H9 (cell line): Measurements from ENCODE around the gene PRTFDC1. TPM values are rescaled to one million over a fixed set of nuclear protein-coding genes. Genes with fewer than 3 reads are reported as not detected.

ENCODE experiments used
- DNase-seq: peaks from one replicate; pipeline ENCODE4 v3.0.0-alpha.2; 2017
- H2AFZ ChIP-seq: one replicate; pipeline ENCODE4 v1.6.1; 2013; ENCODE audit warnings: mild to moderate bottlenecking, low read length, control low read depth, moderate library complexity
- H2AK5ac ChIP-seq: 2 replicates; pipeline ENCODE4 v1.6.1; 2013; ENCODE audit warnings: low read length, control low read depth, mixed read lengths; ENCODE audit not compliant: insufficient read length
- H2BK120ac ChIP-seq: one replicate; pipeline ENCODE4 v1.6.1; 2013; ENCODE audit warnings: low read depth, mild to moderate bottlenecking, low read length, control low read depth, inconsistent platforms; ENCODE audit not compliant: poor library complexity, severe bottlenecking
- H2BK12ac ChIP-seq: 2 replicates; pipeline ENCODE4 v1.6.1; 2013; ENCODE audit warnings: low read length, control low read depth, mixed read lengths, low read depth; ENCODE audit not compliant: insufficient read length
- H2BK15ac ChIP-seq: 2 replicates; pipeline ENCODE4 v1.6.1; 2013; ENCODE audit warnings: low read depth, low read length, control low read depth
- H2BK20ac ChIP-seq: one replicate; pipeline ENCODE4 v1.6.1; 2013; ENCODE audit warnings: low read depth, mild to moderate bottlenecking, low read length, control low read depth, inconsistent platforms; ENCODE audit not compliant: poor library complexity, severe bottlenecking
- H2BK5ac ChIP-seq: 2 replicates; pipeline ENCODE4 v1.6.1; 2013; ENCODE audit warnings: low read length, control low read depth, mixed read lengths; ENCODE audit not compliant: insufficient read length
- H3K14ac ChIP-seq: 2 replicates; pipeline ENCODE4 v1.6.1; 2013; ENCODE audit warnings: low read length, control low read depth; ENCODE audit not compliant: insufficient read depth
- H3K18ac ChIP-seq: 2 replicates; pipeline ENCODE4 v1.6.1; 2013; ENCODE audit warnings: low read depth, mild to moderate bottlenecking, mixed read lengths, low read length, control low read depth; ENCODE audit not compliant: insufficient read length
- H3K23ac ChIP-seq: 2 replicates; pipeline ENCODE4 v1.6.1; 2013; ENCODE audit warnings: low read length, control low read depth, mixed read lengths, low read depth; ENCODE audit not compliant: insufficient read length
- H3K23me2 ChIP-seq: 2 replicates; pipeline ENCODE4 v1.6.1; 2013; ENCODE audit warnings: low read depth, mild to moderate bottlenecking, mixed read lengths, low read length, control low read depth; ENCODE audit not compliant: insufficient read length, poor library complexity, severe bottlenecking
- H3K27ac ChIP-seq: 2 replicates; pipeline ENCODE4 v1.5.1; 2013; ENCODE audit warnings: low read length, control low read depth, mixed read lengths, low read depth; ENCODE audit not compliant: insufficient read length
- H3K27me3 ChIP-seq: 2 replicates; pipeline ENCODE4 v1.6.1; 2013; ENCODE audit warnings: low read length, control low read depth, inconsistent platforms; ENCODE audit not compliant: insufficient read depth
- H3K4ac ChIP-seq: 2 replicates; pipeline ENCODE4 v1.6.1; 2013; ENCODE audit warnings: low read depth, mild to moderate bottlenecking, control low read depth, inconsistent platforms, low read length, moderate library complexity
- H3K4me1 ChIP-seq: 2 replicates; pipeline ENCODE4 v1.6.1; 2013; ENCODE audit warnings: low read length, control low read depth, inconsistent platforms; ENCODE audit not compliant: insufficient read depth
- H3K4me2 ChIP-seq: 2 replicates; pipeline ENCODE4 v1.6.1; 2013; ENCODE audit warnings: low read length, control low read depth, mixed read lengths; ENCODE audit not compliant: insufficient read length, insufficient read depth
- H3K56ac ChIP-seq: 2 replicates; pipeline ENCODE4 v1.6.1; 2013; ENCODE audit warnings: low read depth, mild to moderate bottlenecking, mixed read lengths, low read length, control low read depth; ENCODE audit not compliant: insufficient read length
- H3K79me1 ChIP-seq: 2 replicates; pipeline ENCODE4 v1.6.1; 2013; ENCODE audit warnings: low read depth, mild to moderate bottlenecking, moderate library complexity, low read length, control low read depth, inconsistent platforms; ENCODE audit not compliant: insufficient read depth, poor library complexity, severe bottlenecking
- H3K79me2 ChIP-seq: 2 replicates; pipeline ENCODE4 v1.6.1; 2013; ENCODE audit warnings: low read length, control low read depth, inconsistent platforms; ENCODE audit not compliant: insufficient read depth
- H3K9ac ChIP-seq: 2 replicates; pipeline ENCODE4 v1.6.1; 2013; ENCODE audit warnings: low read length, control low read depth, mixed read lengths; ENCODE audit not compliant: insufficient read length; ENCODE audit errors: extremely low read depth
- H3K9me3 ChIP-seq: one replicate; pipeline ENCODE4 v1.6.1; 2013; ENCODE audit warnings: low read depth, low read length, inconsistent platforms; ENCODE audit not compliant: control insufficient read depth
- H3T11ph ChIP-seq: one replicate; pipeline ENCODE4 v1.6.1; 2013; ENCODE audit warnings: mild to moderate bottlenecking, low read length, control low read depth, inconsistent platforms
- H4K20me1 ChIP-seq: one replicate; pipeline ENCODE4 v1.6.1; 2013; ENCODE audit not compliant: control insufficient read depth, insufficient read length, insufficient read depth
- H4K5ac ChIP-seq: 2 replicates; pipeline ENCODE4 v1.6.1; 2013; ENCODE audit warnings: low read depth, mild to moderate bottlenecking, mixed read lengths, low read length, control low read depth; ENCODE audit not compliant: insufficient read length
- H4K8ac ChIP-seq: replicated peaks from 2 replicates; pipeline ENCODE4 v1.6.1; 2013; ENCODE audit warnings: low read length, control low read depth, mixed read lengths, low read depth; ENCODE audit not compliant: insufficient read length
- H4K91ac ChIP-seq: 2 replicates; pipeline ENCODE4 v1.6.1; 2013; ENCODE audit warnings: low read depth, mild to moderate bottlenecking, moderate library complexity, mixed read lengths, low read length, control low read depth; ENCODE audit not compliant: insufficient read length
- H3K27ac Mint-ChIP-seq, 3 experiments: 2 replicates in 2 of 3; 3 replicates in 1 of 3; pipeline ENCODE4 v1.8.0; 2020 to 2021; ENCODE audit warnings: mixed read lengths in 3 of 3, mild to moderate bottlenecking in 1 of 3, moderate library complexity in 1 of 3
- H3K27me3 Mint-ChIP-seq: 2 replicates; pipeline ENCODE4 v1.8.0; 2021; ENCODE audit warnings: low read depth, mild to moderate bottlenecking, moderate library complexity, mixed read lengths
- H3K36me3 Mint-ChIP-seq, 3 experiments: 2 replicates in 2 of 3; 3 replicates in 1 of 3; pipeline ENCODE4 v1.8.0; 2020 to 2021; ENCODE audit warnings: low read depth in 3 of 3, mixed read lengths in 3 of 3; ENCODE audit not compliant: insufficient read depth in 1 of 3
- H3K4me1 Mint-ChIP-seq, 2 experiments: 2 replicates each; pipeline ENCODE4 v1.8.0; 2020; ENCODE audit warnings: mixed read lengths in 2 of 2
- H3K4me3 Mint-ChIP-seq, 2 experiments: 2 replicates in 1 of 2; 3 replicates in 1 of 2; pipeline ENCODE4 v1.8.0; 2020 to 2021; ENCODE audit warnings: mild to moderate bottlenecking in 2 of 2, mixed read lengths in 2 of 2, moderate library complexity in 1 of 2
- H3K9me3 Mint-ChIP-seq, 2 experiments: 2 replicates in 1 of 2; 3 replicates in 1 of 2; pipeline ENCODE4 v1.8.0; 2020; ENCODE audit warnings: mild to moderate bottlenecking in 2 of 2, mixed read lengths in 2 of 2, moderate library complexity in 1 of 2
- CTCF ChIP-seq: fragments of 200-600 bp; sonication (generic); conservative IDR thresholded peaks from 3 replicates; pipeline ENCODE4 v1.8.0; 2021; ENCODE audit warnings: antibody characterized with exemption, mild to moderate bottlenecking
- WGBS: extraction: QIAGEN DNeasy Blood & Tissue Kit; methylation state at CpG from one replicate; pipeline ENCODE4 v1.1.7; 2013; ENCODE audit warnings: missing lambda C conversion rate, low lambda C conversion rate, mixed read lengths; ENCODE audit not compliant: insufficient read length; ENCODE audit errors: extremely low coverage; 5-methylcytosine and 5-hydroxymethylcytosine counted together
- total RNA-seq: library from RNA; stranded (reverse); gene quantifications from 2 replicates; pipeline ENCODE4 v1.2.1, GENCODE V29; 2021

PRTFDC1 gene
- total RNA-seq, 1 experiment from 2014 or later: 7.5 TPM

GRCh38 chr10:24884316-24884715 lies 68.1 kb downstream of the PRTFDC1 start:
- H3K23me2 ChIP-seq: no peaks in the 10 kb centered on the region
- no peak overlapping the region for H2AFZ ChIP-seq
- no peak overlapping the region for H3T11ph ChIP-seq
- Mint-ChIP-seq H3K27ac (peak overlapping the region in 1 of 3 experiments; percentile 70; a peak in 2 of 7 replicates), H3K36me3 (no peaks in the 10 kb centered on the region), H3K4me1 (peaks cover 16 to 22% of the 10 kb centered on the region in 2 experiments), H3K4me3 (no peak overlapping the region), H3K9me3 (no peaks in the 10 kb centered on the region), H3K27me3 (no peaks in the 10 kb centered on the region)
- H3K79me1 ChIP-seq: no peaks in the 10 kb centered on the region
- no peak for TF ChIP-seq CTCF
- no peaks in the 10 kb centered on the region for H3K27me3 ChIP-seq
- no peaks in the 10 kb centered on the region for H3K9me3 ChIP-seq
- no peak overlapping the region for H2BK15ac ChIP-seq
- no CpG with 5 or more reads among the region's 2 CpGs for WGBS
- no peak overlapping the region for H4K5ac ChIP-seq
- H3K23ac ChIP-seq: no peak overlapping the region
- no peak overlapping the region for H3K9ac ChIP-seq
- DNase-seq: no peak
- no peak overlapping the region for H2BK120ac ChIP-seq
- no peak overlapping the region for H3K14ac ChIP-seq
- H3K79me2 ChIP-seq: no peaks in the 10 kb centered on the region
- no peaks in the 10 kb centered on the region for H4K20me1 ChIP-seq
- no peak overlapping the region for H2AK5ac ChIP-seq
- H3K56ac ChIP-seq: no peak overlapping the region
- H3K4me2 ChIP-seq: no peak overlapping the region
- no peak overlapping the region for H4K8ac ChIP-seq
- H3K4me1 ChIP-seq: peaks cover 2% of the 10 kb centered on the region; the same call in 1 of the 2 replicates
- H2BK5ac ChIP-seq: no peak overlapping the region
- H4K91ac ChIP-seq: no peak overlapping the region
- H2BK12ac ChIP-seq: no peak overlapping the region
- H3K4ac ChIP-seq: no peak overlapping the region
- no peak overlapping the region for H3K18ac ChIP-seq
- H3K27ac ChIP-seq: no peak overlapping the region
- no peak overlapping the region for H2BK20ac ChIP-seq
